ENCODE measurements around the gene PDE11A. TPM values are rescaled to one million over a fixed set of nuclear protein-coding genes. Genes with fewer than 3 reads are reported as not detected.

The PDE11A gene
- total and polyA plus RNA-seq, 8 donors, result under 0.01 to 0.87 (median 0.40) TPM; not detected in 2

- intact Hi-C loops (cut with DNase I; ENCODE audit: low total_unique reads), result loop anchor here (10.0 kb wide), 1 partner anchor 226 kb away; no protein-coding TSS in a partner anchor
- no peaks in the 10 kb centered on the region for H3K36me3 ChIP-seq
- H3K27ac ChIP-seq, result no peak overlapping the region
- H3K9me3 ChIP-seq, result no peaks in the 10 kb centered on the region
- TF ChIP-seq, protein P1, sequence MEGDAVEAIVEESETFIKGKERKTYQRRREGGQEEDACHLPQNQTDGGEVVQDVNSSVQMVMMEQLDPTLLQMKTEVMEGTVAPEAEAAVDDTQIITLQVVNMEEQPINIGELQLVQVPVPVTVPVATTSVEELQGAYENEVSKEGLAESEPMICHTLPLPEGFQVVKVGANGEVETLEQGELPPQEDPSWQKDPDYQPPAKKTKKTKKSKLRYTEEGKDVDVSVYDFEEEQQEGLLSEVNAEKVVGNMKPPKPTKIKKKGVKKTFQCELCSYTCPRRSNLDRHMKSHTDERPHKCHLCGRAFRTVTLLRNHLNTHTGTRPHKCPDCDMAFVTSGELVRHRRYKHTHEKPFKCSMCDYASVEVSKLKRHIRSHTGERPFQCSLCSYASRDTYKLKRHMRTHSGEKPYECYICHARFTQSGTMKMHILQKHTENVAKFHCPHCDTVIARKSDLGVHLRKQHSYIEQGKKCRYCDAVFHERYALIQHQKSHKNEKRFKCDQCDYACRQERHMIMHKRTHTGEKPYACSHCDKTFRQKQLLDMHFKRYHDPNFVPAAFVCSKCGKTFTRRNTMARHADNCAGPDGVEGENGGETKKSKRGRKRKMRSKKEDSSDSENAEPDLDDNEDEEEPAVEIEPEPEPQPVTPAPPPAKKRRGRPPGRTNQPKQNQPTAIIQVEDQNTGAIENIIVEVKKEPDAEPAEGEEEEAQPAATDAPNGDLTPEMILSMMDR (IDR thresholded peaks at IDR 0.05), result no peak
- TF ChIP-seq POLR2AphosphoS5 (IDR thresholded peaks at IDR 0.05) (no peak), EP300 (IDR thresholded peaks at IDR 0.05) (no peak), POLR2A (IDR thresholded peaks at IDR 0.05) (no peak)
- H3K4me1 ChIP-seq, result no peaks in the 10 kb centered on the region
- DNase-seq, result no peak
- WGBS, 5 donors, result 80 to 86% (median 82%) methylated on average over 2 of the region's 2 CpGs
- H3K4me3 ChIP-seq, result no peak overlapping the region
- no peaks in the 10 kb centered on the region for H3K27me3 ChIP-seq
Measured at GRCh38 chr2:177710889-177711288, 361.7 kb downstream of the PDE11A start.

- H3K4me3 ChIP-seq, result no peak overlapping the region
- no peaks in the 10 kb centered on the region for H3K36me3 ChIP-seq
- no peaks in the 10 kb centered on the region for H3K4me1 ChIP-seq
- no peak for TF ChIP-seq POLR2A (IDR thresholded peaks at IDR 0.05)
- no peak for DNase-seq
- no peaks in the 10 kb centered on the region for H3K27me3 ChIP-seq
- H3K9me3 ChIP-seq, result no peaks in the 10 kb centered on the region
- H3K27ac ChIP-seq, result no peak overlapping the region
- 78 to 91% (median 87%) methylated on average over 8 of the region's 8 CpGs for WGBS, 5 donors
- intact Hi-C loops (cut with DNase I; ENCODE audit: low total_unique reads), result loop anchor here (10.0 kb wide), 1 partner anchor 225 kb away; no protein-coding TSS in a partner anchor
Measured at GRCh38 chr2:177709986-177710401, 362.6 kb downstream of the PDE11A start.

DNA sequence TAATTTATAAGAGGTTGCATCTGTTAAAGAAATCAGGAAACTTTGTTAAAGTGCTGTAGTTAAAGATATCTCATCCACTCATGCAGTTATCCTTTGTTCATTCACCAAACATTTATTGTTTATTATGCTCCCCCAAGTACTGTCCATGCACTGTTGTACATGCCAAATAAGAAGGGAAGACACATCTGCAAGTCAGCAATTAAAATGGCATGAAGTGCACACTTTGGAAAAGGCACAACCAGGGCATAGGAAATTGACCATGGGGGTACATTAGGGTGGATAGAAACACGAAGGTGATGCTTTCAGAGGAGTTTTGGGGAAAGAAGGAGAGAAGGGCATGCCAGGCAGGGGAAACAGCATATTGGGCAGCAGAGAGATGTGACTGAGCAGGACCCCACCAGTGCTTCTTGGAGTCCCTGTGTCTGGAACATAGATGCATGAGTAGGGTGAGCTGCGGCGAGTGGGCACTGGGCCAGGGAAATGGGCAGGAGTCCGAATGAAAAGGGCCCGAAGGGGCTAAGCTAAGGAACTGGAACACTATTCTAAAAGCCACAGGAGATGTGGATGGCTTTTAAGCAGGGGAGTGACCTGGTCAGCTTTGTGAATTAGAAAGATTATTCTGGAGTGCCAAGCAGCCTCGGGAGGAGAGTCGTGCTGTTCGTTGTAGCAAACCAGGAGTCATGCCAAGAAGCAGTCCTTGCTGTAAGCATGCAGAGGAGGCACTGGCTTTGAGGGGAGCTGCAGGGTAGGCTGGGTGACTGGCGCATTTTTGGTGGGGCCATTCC lies 363.7 kb downstream of the PDE11A start:
- WGBS, 5 donors, result 43 to 87% (median 55%) methylated on average over 9 of the region's 9 CpGs
- no peaks in the 10 kb centered on the region for H3K9me3 ChIP-seq
- intact Hi-C loops (cut with DNase I; ENCODE audit: low total_unique reads), result no loop called here
- no peak for DNase-seq
- no peak overlapping the region for H3K4me3 ChIP-seq
- H3K27me3 ChIP-seq, result no peaks in the 10 kb centered on the region
- no peaks in the 10 kb centered on the region for H3K4me1 ChIP-seq
- no peaks in the 10 kb centered on the region for H3K36me3 ChIP-seq
- H3K27ac ChIP-seq, result no peak overlapping the region
- TF ChIP-seq POLR2A (IDR thresholded peaks at IDR 0.05) (no peak), EP300 (IDR thresholded peaks at IDR 0.05) (no peak), POLR2AphosphoS5 (IDR thresholded peaks at IDR 0.05) (no peak)
- TF ChIP-seq, protein P1 (IDR thresholded peaks at IDR 0.05), result no peak

DNA sequence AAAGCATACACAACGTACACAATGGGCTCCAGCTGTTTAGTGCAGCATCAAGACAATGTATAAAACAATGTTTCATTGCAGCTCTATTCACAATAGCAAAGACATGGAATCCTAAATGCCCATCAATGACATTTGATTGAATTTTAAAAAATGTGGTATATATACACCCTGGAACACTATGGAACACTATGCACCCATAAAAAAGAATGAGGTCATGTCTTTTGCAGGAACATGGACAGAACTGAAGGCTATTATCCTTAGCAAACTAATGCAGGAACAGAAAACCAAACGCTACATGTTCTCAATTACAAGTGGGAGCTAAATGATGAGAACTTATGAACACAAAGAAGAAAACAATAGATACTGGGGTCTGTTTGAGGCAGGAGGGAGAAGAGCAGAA lies 364.5 kb downstream of the PDE11A start:
- no peaks in the 10 kb centered on the region for H3K4me1 ChIP-seq
- WGBS, 5 donors, result 94 to 100% (median 98%) methylated on average over 2 of the region's 2 CpGs
- TF ChIP-seq POLR2AphosphoS5 (IDR thresholded peaks at IDR 0.05), result no peak
- no peak for TF ChIP-seq EP300 (IDR thresholded peaks at IDR 0.05)
- TF ChIP-seq, protein P1 (IDR thresholded peaks at IDR 0.05), result no peak
- TF ChIP-seq POLR2A (IDR thresholded peaks at IDR 0.05), result no peak

More for the DNA sequence above, 364.5 kb downstream of the PDE11A start:
- H3K36me3 ChIP-seq, result no peaks in the 10 kb centered on the region
- H3K4me3 ChIP-seq, result no peak overlapping the region
- no peak for DNase-seq
- H3K27me3 ChIP-seq, result no peaks in the 10 kb centered on the region
- H3K9me3 ChIP-seq, result no peaks in the 10 kb centered on the region
- intact Hi-C loops (cut with DNase I; ENCODE audit: low total_unique reads), result no loop called here
- no peak overlapping the region for H3K27ac ChIP-seq
